ENCODE results near the gene YY1. TPM values are rescaled to one million over a fixed set of nuclear protein-coding genes. Genes with fewer than 3 reads are reported as not detected.

The YY1 gene
- total and polyA plus RNA-seq, 2 experiments from 2014 or later, result 88.2 to 128 TPM

DNA sequence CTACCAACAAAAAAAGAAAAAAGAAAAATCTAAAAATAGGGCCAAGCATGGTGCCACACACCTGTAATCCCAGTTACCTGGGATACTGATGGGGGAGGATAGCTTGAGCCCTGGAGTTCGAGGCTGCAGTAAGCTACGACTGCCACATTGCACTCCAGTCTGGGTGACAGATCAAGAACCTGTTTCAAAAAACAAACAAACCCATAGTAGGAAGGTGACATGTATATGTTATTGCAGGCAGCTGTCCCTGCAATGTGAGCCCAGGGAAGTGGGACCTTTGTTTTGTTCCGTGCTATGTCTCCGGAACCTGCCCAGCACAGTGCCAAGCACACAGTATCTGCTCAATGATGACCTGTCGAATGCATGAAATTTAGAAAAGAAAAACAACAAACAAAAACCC is 37.2 kb upstream of the YY1 start:
- H3K4me2 ChIP-seq, result no peak overlapping the region
- no peak for TF ChIP-seq ZNF114 (CRISPR knock-in tag; IDR thresholded peaks at IDR 0.05)
- no peak for TF ChIP-seq STAT1 (IDR thresholded peaks at IDR 0.05; ENCODE audit: unreplicated experiment)
- TF ChIP-seq, protein P1, sequence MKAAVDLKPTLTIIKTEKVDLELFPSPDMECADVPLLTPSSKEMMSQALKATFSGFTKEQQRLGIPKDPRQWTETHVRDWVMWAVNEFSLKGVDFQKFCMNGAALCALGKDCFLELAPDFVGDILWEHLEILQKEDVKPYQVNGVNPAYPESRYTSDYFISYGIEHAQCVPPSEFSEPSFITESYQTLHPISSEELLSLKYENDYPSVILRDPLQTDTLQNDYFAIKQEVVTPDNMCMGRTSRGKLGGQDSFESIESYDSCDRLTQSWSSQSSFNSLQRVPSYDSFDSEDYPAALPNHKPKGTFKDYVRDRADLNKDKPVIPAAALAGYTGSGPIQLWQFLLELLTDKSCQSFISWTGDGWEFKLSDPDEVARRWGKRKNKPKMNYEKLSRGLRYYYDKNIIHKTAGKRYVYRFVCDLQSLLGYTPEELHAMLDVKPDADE (IDR thresholded peaks at IDR 0.05), result no peak
- TF ChIP-seq REST (IDR thresholded peaks at IDR 0.05; ENCODE audit: unreplicated experiment), result no peak
- TF ChIP-seq CREB1 (CRISPR knock-in tag; IDR thresholded peaks at IDR 0.05; ENCODE audit: low read depth), result no peak
- TF ChIP-seq, protein P2, sequence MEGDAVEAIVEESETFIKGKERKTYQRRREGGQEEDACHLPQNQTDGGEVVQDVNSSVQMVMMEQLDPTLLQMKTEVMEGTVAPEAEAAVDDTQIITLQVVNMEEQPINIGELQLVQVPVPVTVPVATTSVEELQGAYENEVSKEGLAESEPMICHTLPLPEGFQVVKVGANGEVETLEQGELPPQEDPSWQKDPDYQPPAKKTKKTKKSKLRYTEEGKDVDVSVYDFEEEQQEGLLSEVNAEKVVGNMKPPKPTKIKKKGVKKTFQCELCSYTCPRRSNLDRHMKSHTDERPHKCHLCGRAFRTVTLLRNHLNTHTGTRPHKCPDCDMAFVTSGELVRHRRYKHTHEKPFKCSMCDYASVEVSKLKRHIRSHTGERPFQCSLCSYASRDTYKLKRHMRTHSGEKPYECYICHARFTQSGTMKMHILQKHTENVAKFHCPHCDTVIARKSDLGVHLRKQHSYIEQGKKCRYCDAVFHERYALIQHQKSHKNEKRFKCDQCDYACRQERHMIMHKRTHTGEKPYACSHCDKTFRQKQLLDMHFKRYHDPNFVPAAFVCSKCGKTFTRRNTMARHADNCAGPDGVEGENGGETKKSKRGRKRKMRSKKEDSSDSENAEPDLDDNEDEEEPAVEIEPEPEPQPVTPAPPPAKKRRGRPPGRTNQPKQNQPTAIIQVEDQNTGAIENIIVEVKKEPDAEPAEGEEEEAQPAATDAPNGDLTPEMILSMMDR (conservative IDR thresholded peaks at IDR 0.05; ENCODE audit: low read depth in 2 of 2), result no peak
- TF ChIP-seq NANOG (IDR thresholded peaks at IDR 0.05; ENCODE audit: borderline replicate concordance), result no peak
- TF ChIP-seq EZH2 (IDR thresholded peaks at IDR 0.05; ENCODE audit: low read depth, unreplicated experiment), result no peak
- no peak for TF ChIP-seq JUNB (IDR thresholded peaks at IDR 0.05; ENCODE audit: unreplicated experiment)
- no peak for TF ChIP-seq POLR2AphosphoS5 (IDR thresholded peaks at IDR 0.05; ENCODE audit: low read depth)
- no peak for TF ChIP-seq ZNF331 (CRISPR knock-in tag; IDR thresholded peaks at IDR 0.05; ENCODE audit: low read depth)
- no peak for TF ChIP-seq EZH2phosphoT487 (IDR thresholded peaks at IDR 0.05; ENCODE audit: unreplicated experiment)
- TF ChIP-seq, protein P3, sequence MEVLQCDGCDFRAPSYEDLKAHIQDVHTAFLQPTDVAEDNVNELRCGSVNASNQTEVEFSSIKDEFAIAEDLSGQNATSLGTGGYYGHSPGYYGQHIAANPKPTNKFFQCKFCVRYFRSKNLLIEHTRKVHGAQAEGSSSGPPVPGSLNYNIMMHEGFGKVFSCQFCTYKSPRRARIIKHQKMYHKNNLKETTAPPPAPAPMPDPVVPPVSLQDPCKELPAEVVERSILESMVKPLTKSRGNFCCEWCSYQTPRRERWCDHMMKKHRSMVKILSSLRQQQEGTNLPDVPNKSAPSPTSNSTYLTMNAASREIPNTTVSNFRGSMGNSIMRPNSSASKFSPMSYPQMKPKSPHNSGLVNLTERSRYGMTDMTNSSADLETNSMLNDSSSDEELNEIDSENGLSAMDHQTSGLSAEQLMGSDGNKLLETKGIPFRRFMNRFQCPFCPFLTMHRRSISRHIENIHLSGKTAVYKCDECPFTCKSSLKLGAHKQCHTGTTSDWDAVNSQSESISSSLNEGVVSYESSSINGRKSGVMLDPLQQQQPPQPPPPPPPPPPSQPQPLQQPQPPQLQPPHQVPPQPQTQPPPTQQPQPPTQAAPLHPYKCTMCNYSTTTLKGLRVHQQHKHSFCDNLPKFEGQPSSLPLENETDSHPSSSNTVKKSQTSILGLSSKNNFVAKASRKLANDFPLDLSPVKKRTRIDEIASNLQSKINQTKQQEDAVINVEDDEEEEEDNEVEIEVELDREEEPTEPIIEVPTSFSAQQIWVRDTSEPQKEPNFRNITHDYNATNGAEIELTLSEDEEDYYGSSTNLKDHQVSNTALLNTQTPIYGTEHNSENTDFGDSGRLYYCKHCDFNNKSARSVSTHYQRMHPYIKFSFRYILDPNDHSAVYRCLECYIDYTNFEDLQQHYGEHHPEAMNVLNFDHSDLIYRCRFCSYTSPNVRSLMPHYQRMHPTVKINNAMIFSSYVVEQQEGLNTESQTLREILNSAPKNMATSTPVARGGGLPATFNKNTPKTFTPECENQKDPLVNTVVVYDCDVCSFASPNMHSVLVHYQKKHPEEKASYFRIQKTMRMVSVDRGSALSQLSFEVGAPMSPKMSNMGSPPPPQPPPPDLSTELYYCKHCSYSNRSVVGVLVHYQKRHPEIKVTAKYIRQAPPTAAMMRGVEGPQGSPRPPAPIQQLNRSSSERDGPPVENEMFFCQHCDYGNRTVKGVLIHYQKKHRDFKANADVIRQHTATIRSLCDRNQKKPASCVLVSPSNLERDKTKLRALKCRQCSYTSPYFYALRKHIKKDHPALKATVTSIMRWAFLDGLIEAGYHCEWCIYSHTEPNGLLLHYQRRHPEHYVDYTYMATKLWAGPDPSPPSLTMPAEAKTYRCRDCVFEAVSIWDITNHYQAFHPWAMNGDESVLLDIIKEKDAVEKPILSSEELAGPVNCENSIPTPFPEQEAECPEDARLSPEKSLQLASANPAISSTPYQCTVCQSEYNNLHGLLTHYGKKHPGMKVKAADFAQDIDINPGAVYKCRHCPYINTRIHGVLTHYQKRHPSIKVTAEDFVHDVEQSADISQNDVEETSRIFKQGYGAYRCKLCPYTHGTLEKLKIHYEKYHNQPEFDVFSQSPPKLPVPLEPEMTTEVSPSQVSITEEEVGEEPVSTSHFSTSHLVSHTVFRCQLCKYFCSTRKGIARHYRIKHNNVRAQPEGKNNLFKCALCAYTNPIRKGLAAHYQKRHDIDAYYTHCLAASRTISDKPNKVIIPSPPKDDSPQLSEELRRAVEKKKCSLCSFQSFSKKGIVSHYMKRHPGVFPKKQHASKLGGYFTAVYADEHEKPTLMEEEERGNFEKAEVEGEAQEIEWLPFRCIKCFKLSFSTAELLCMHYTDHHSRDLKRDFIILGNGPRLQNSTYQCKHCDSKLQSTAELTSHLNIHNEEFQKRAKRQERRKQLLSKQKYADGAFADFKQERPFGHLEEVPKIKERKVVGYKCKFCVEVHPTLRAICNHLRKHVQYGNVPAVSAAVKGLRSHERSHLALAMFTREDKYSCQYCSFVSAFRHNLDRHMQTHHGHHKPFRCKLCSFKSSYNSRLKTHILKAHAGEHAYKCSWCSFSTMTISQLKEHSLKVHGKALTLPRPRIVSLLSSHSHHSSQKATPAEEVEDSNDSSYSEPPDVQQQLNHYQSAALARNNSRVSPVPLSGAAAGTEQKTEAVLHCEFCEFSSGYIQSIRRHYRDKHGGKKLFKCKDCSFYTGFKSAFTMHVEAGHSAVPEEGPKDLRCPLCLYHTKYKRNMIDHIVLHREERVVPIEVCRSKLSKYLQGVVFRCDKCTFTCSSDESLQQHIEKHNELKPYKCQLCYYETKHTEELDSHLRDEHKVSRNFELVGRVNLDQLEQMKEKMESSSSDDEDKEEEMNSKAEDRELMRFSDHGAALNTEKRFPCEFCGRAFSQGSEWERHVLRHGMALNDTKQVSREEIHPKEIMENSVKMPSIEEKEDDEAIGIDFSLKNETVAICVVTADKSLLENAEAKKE (CRISPR knock-in tag; IDR thresholded peaks at IDR 0.05), result no peak

More for the DNA sequence above, 37.2 kb upstream of the YY1 start:
- ATAC-seq, result no peak
- H3K4me1 ChIP-seq (ENCODE audit: insufficient read depth), result peaks cover 11% of the 10 kb centered on the region
- H3K27ac Mint-ChIP-seq, result no peak overlapping the region
- no peak for DNase-seq (ENCODE audit: low spot score)
- no peak overlapping the region for H3K4me3 ChIP-seq
- H3F3A ChIP-seq (replicated peaks; ENCODE audit: low read depth), result 0 out of 2 replicates have a peak, but pooled peaks cover 4% of the 10 kb centered on the region
- no peak overlapping the region for H3K27ac ChIP-seq (ENCODE audit: low read depth)
- peaks cover 4% of the 10 kb centered on the region; the same call in 2 of the 3 replicates for H3K4me1 Mint-ChIP-seq
- no peaks in the 10 kb centered on the region for H3K9me2 ChIP-seq (ENCODE audit: insufficient read depth)
- no peak overlapping the region for H3K4me3 Mint-ChIP-seq
- H3K9me3 Mint-ChIP-seq, result no peaks in the 10 kb centered on the region
- H2AFZ ChIP-seq, result no peak overlapping the region
- H3K27me3 Mint-ChIP-seq (ENCODE audit: insufficient read depth, low read depth, poor library complexity), result peaks cover 7% of the 10 kb centered on the region
- H3K36me3 ChIP-seq (ENCODE audit: insufficient read depth), result no peaks in the 10 kb centered on the region
- H3K27me3 ChIP-seq (ENCODE audit: insufficient read depth), result no peaks in the 10 kb centered on the region
- no peaks in the 10 kb centered on the region for H3K79me2 ChIP-seq (replicated peaks; ENCODE audit: insufficient read depth)
- H4K20me1 ChIP-seq (replicated peaks; ENCODE audit: insufficient read depth), result no peaks in the 10 kb centered on the region
- no peaks in the 10 kb centered on the region for H3K36me3 Mint-ChIP-seq (ENCODE audit: low read depth)
